Measurements from ENCODE around the gene RNF223. TPM values are rescaled to one million over a fixed set of nuclear protein-coding genes. Genes with fewer than 3 reads are reported as not detected.

The RNF223 gene
- total RNA-seq, 4 donors from 2014 or later: not detected

GRCh38 chr1:1120866-1121591, 46.9 kb upstream of the RNF223 start:
- WGBS, 2 donors: 70 to 73% methylated on average over 17 to 24 of the region's 25 CpGs
- Histone ChIP-seq H3K4me1 (peaks cover 0 to 8% of the 10 kb centered on the region in 2 donors), H3K27me3 (no peaks in the 10 kb centered on the region), H3K9me3 (no peaks in the 10 kb centered on the region), H3K4me3 (replicated peaks in 1 of 3) (no peak overlapping the region), H3K27ac (no peak overlapping the region), H3K36me3 (no peaks in the 10 kb centered on the region)
- no peak for TF ChIP-seq CTCF (IDR thresholded peaks at IDR 0.05)
- TF ChIP-seq POLR2A (IDR thresholded peaks at IDR 0.05): no peak
- intact Hi-C loops (cut with DNase I): no loop called here
- DNase-seq: no peak

GRCh38 chr1:1120096-1120495, 46.0 kb upstream of the RNF223 start:
- Histone ChIP-seq H3K27me3 (no peaks in the 10 kb centered on the region), H3K4me1 (peaks cover 0 to 10% of the 10 kb centered on the region in 2 donors), H3K36me3 (no peaks in the 10 kb centered on the region), H3K4me3 (replicated peaks in 1 of 3) (no peak overlapping the region), H3K9me3 (no peaks in the 10 kb centered on the region), H3K27ac (no peak overlapping the region)
- no peak for DNase-seq
- TF ChIP-seq POLR2A (IDR thresholded peaks at IDR 0.05) (no peak), CTCF (IDR thresholded peaks at IDR 0.05) (no peak)
- WGBS, 2 donors: 62 to 69% methylated on average over 11 to 16 of the region's 16 CpGs
- intact Hi-C loops (cut with DNase I): no loop called here

- no peak overlapping the region for H3K4me3 ChIP-seq (replicated peaks in 1 of 3)
- peaks cover 0 to 13% of the 10 kb centered on the region in 2 donors for H3K4me1 ChIP-seq
- 58 to 70% methylated on average over 19 to 20 of the region's 20 CpGs for WGBS, 2 donors
- no peaks in the 10 kb centered on the region for H3K36me3 ChIP-seq
- no peak for DNase-seq
- intact Hi-C loops (cut with DNase I): loop anchor here (10.0 kb wide), 1 partner anchor 255 kb away; the partner anchor contains the start of gene AURKAIP1
- H3K9me3 ChIP-seq: no peaks in the 10 kb centered on the region
- TF ChIP-seq CTCF (IDR thresholded peaks at IDR 0.05): no peak
- no peak for TF ChIP-seq POLR2A (IDR thresholded peaks at IDR 0.05)
- no peaks in the 10 kb centered on the region for H3K27me3 ChIP-seq
- no peak overlapping the region for H3K27ac ChIP-seq
Observed at GRCh38 chr1:1119272-1119890, 45.3 kb upstream of the RNF223 start.

- Histone ChIP-seq H3K4me3 (replicated peaks in 1 of 3) (no peak overlapping the region), H3K4me1 (peaks cover 0 to 13% of the 10 kb centered on the region in 2 donors), H3K27ac (no peak overlapping the region), H3K9me3 (no peaks in the 10 kb centered on the region), H3K27me3 (no peaks in the 10 kb centered on the region), H3K36me3 (no peaks in the 10 kb centered on the region)
- no peak for TF ChIP-seq CTCF (IDR thresholded peaks at IDR 0.05)
- no peak for TF ChIP-seq POLR2A (IDR thresholded peaks at IDR 0.05)
- 84 to 92% methylated on average over 11 of the region's 11 CpGs for WGBS, 2 donors
- intact Hi-C loops (cut with DNase I): loop anchor here (10.0 kb wide), 1 partner anchor 256 kb away; the partner anchor contains the start of gene AURKAIP1
- no peak for DNase-seq
Observed at GRCh38 chr1:1118876-1119220, 44.7 kb upstream of the RNF223 start.

Measured in thyroid gland (tissue), 4 donors.